ENCODE data around the gene GTF3C1. TPM values are rescaled to one million over a fixed set of nuclear protein-coding genes. Genes with fewer than 3 reads are reported as not detected.

Gene GTF3C1
- total and polyA plus RNA-seq, 2 of the 13 experiments (the other 11 are each of a cell fraction or from before 2014, with no cell fraction given) = 29.2 to 72.7 TPM

GRCh38 chr16:27445502-27446175, 104.1 kb downstream of the GTF3C1 start (continued):
- TF ChIP-seq PRDM10 (CRISPR knock-in tag; IDR thresholded peaks at IDR 0.05; ENCODE audit: low read depth) (no peak), FOXJ3 (CRISPR knock-in tag; IDR thresholded peaks at IDR 0.05; ENCODE audit: borderline replicate concordance) (no peak), RBAK (CRISPR knock-in tag; IDR thresholded peaks at IDR 0.05) (no peak), ASH2L (IDR thresholded peaks at IDR 0.05; ENCODE audit: insufficient read length, low read depth, low read length) (no peak), TRIM22 (IDR thresholded peaks at IDR 0.05) (no peak), ZSCAN30 (CRISPR knock-in tag; IDR thresholded peaks at IDR 0.05) (no peak), SOX5 (CRISPR knock-in tag; IDR thresholded peaks at IDR 0.05; ENCODE audit: borderline replicate concordance) (no peak), SIX4 (CRISPR knock-in tag; IDR thresholded peaks at IDR 0.05) (no peak), ZNF713 (CRISPR knock-in tag; IDR thresholded peaks at IDR 0.05) (no peak), ZNF737 (CRISPR knock-in tag; IDR thresholded peaks at IDR 0.05; ENCODE audit: borderline replicate concordance) (no peak), BORCS8-MEF2B (CRISPR knock-in tag; IDR thresholded peaks at IDR 0.05) (no peak), ZNF350 (CRISPR knock-in tag; IDR thresholded peaks at IDR 0.05; ENCODE audit: borderline replicate concordance, low read depth) (no peak)

All from HepG2 (cell line).